Measurements from ENCODE around the gene KRTAP9-7. TPM values are rescaled to one million over a fixed set of nuclear protein-coding genes. Genes with fewer than 3 reads are reported as not detected.
A peak's percentile ranks its signal among the peaks of the same experiment; 100 is the strongest.

Gene KRTAP9-7
- total RNA-seq, 2 donors from 2014 or later: not detected

DNA sequence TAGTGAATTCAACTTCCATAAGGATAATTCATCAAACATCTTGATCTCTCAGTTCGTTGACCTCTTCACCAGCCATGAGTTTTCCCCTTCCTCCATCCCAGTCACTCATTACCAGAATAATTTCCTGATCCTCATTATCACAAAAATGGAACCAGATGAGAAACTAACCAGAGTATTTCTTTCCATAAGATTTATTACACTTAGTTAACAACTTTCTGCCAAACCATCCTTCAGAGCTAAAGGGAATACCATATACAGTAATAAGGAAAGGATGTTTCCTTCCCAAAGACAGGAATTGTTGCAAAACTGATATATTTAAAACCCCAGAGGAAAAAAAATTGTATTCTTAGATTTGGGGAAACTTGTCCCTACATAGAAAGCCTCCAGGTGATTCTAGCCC is 18.5 kb downstream of the KRTAP9-7 start:
- DNase-seq (no peak), ATAC-seq (replicated peaks in 1 of 2) (no peak)
- Mint-ChIP-seq H3K27me3 (ENCODE audit: low read depth) (no peaks in the 10 kb centered on the region), H3K4me1 (ENCODE audit: low read depth) (no peaks in the 10 kb centered on the region), H3K4me3 (no peak overlapping the region), H3K27ac (no peak overlapping the region), H3K36me3 (ENCODE audit: insufficient read depth in 2 of 2) (no peaks in the 10 kb centered on the region), H3K9me3 (no peaks in the 10 kb centered on the region)

GRCh38 chr17:41296846-41297245 is 21.3 kb downstream of the KRTAP9-7 start:
- no peaks in the 10 kb centered on the region for H3K9me3 Mint-ChIP-seq
- H3K4me3 Mint-ChIP-seq: no peak overlapping the region
- H3K27me3 Mint-ChIP-seq (ENCODE audit: low read depth): no peaks in the 10 kb centered on the region
- H3K4me1 Mint-ChIP-seq (ENCODE audit: low read depth): no peaks in the 10 kb centered on the region
- no peak for ATAC-seq (replicated peaks in 1 of 2)
- no peak overlapping the region for H3K27ac Mint-ChIP-seq
- no peak for DNase-seq
- no peaks in the 10 kb centered on the region for H3K36me3 Mint-ChIP-seq (ENCODE audit: insufficient read depth in 2 of 2)

DNA sequence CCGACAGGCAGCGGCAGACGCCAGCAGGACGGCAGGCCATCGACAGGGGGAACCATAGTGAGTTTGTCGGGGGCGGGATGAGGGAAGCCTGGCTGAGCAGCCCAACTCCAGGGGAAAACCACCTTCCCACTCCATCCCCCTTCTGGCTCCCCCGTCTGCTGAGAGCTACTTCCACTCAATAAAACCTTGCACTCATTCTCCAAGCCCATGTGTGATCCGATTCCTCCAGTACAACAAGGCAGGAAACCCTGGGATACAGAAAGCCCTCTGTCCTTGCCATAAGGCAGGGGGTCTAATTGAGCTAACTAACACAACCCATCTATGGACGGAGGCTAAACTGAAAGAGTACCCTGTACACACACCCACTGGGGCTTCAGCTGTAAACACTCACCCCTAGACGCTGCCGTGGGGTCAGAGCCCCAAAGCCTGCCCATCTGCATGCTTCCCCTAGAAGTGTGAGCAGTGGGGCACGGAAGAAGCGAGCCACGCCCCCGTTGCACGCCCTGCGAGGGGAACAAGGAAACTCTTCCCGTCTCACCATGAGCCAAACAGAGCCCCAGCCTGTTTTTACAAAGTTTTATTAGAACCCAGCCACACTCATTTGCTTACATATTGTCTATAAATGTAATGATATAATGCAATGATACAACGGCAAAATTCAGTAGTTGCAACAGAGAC is 23.1 kb downstream of the KRTAP9-7 start:
- Mint-ChIP-seq H3K27me3 (ENCODE audit: low read depth) (no peaks in the 10 kb centered on the region), H3K36me3 (ENCODE audit: insufficient read depth in 2 of 2) (no peaks in the 10 kb centered on the region), H3K27ac (no peak overlapping the region), H3K4me3 (no peak overlapping the region), H3K4me1 (ENCODE audit: low read depth) (no peaks in the 10 kb centered on the region), H3K9me3 (no peaks in the 10 kb centered on the region)
- ATAC-seq (replicated peaks in 1 of 2) (no peak), DNase-seq (no peak)

DNA sequence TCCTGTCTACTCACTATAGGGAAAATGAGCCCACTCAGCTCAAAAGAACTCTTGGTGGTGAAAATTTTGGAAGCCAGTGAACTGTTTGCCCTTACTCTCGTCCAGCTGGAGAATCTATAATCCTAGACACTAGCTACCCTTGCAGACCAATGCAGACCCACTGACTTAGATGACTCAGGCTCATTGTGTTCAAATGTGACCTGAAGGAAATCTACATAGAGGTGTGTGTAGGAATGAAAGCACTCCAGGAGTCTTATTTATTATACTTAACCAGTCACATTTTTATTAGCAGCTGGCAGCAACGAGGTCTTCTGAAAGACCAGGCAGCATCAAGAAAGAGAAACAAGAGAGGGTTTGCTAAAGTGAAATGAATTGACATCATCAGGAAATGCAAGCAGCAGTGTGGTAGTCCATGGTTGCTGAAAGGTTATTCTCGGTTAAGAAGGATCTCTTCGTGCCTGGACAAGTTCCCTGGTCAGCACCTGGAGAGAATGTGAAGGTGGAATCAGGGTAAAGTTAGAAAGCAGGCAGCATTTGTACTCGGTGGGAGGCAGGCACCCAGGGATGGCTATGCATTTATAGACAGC is 25.8 kb downstream of the KRTAP9-7 start:
- Mint-ChIP-seq H3K4me1 (ENCODE audit: low read depth) (no peaks in the 10 kb centered on the region), H3K27me3 (ENCODE audit: low read depth) (no peaks in the 10 kb centered on the region)

GRCh38 chr17:41301916-41302901 is 26.7 kb downstream of the KRTAP9-7 start, which contains the start of gene KRTAP29-1:
Gene KRTAP29-1 (minus strand): TSS chr17:41302851. CDS start chr17:41302851, 0 bp downstream.
- Mint-ChIP-seq H3K4me3 (no peak within 1 kb of the TSS), H3K27me3 (ENCODE audit: low read depth) (no peaks in the 10 kb centered on the region), H3K36me3 (ENCODE audit: insufficient read depth in 2 of 2) (no peaks in the 10 kb centered on the region), H3K9me3 (no peaks in the 10 kb centered on the region), H3K27ac (no peak within 1 kb of the TSS), H3K4me1 (ENCODE audit: low read depth) (peaks cover 8% of the 10 kb centered on the region)
- ATAC-seq (replicated peaks in 1 of 2) (no peak), DNase-seq (no peak)

More for the DNA sequence above, 25.8 kb downstream of the KRTAP9-7 start:
- Mint-ChIP-seq H3K27ac (no peak overlapping the region), H3K36me3 (ENCODE audit: insufficient read depth in 2 of 2) (no peaks in the 10 kb centered on the region), H3K4me3 (no peak overlapping the region), H3K9me3 (no peaks in the 10 kb centered on the region)
- no peak for ATAC-seq (replicated peaks in 1 of 2)
- DNase-seq: no peak

GRCh38 chr17:41302981-41303380 is 27.5 kb downstream of the KRTAP9-7 start:
- ATAC-seq (replicated peaks in 1 of 2): no peak
- Mint-ChIP-seq H3K9me3 (no peaks in the 10 kb centered on the region), H3K27ac (no peak overlapping the region), H3K4me1 (ENCODE audit: low read depth) (peaks cover 15% of the 10 kb centered on the region), H3K4me3 (no peak overlapping the region), H3K27me3 (ENCODE audit: low read depth) (no peaks in the 10 kb centered on the region), H3K36me3 (ENCODE audit: insufficient read depth in 2 of 2) (no peaks in the 10 kb centered on the region)
- no peak for DNase-seq

DNA sequence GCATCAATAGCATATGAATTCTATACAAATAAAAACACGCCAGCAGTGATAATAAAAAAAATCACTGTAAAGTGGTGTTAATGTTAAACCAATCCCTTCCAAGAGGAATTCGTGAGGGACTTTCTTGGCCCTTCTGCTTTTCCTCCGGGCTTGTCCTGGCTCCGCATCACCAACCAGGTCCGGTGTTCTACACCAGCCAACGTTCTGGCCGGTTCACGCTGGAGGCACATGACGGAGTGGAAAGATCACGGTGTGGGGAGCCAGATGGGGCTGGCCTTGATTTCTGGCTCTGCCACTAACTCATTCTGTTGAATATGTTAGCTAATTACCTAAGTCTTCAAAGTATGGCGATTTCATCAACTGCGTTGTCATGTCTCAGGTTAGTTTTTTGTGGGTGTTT is 28.6 kb downstream of the KRTAP9-7 start:
- no peaks in the 10 kb centered on the region for H3K27me3 Mint-ChIP-seq (ENCODE audit: low read depth)
- H3K36me3 Mint-ChIP-seq (ENCODE audit: insufficient read depth in 2 of 2): no peaks in the 10 kb centered on the region
- no peaks in the 10 kb centered on the region for H3K9me3 Mint-ChIP-seq
- H3K4me3 Mint-ChIP-seq: no peak overlapping the region
- no peak for ATAC-seq (replicated peaks in 1 of 2)
- no peak overlapping the region for H3K27ac Mint-ChIP-seq
- H3K4me1 Mint-ChIP-seq (ENCODE audit: low read depth): peaks cover 26% of the 10 kb centered on the region
- no peak for DNase-seq

GRCh38 chr17:41307647-41308046 is 32.1 kb downstream of the KRTAP9-7 start:
- peaks cover 42% of the 10 kb centered on the region for H3K4me1 Mint-ChIP-seq (ENCODE audit: low read depth)
- peak overlapping the region; percentile 54 for H3K27ac Mint-ChIP-seq

GRCh38 chr17:41308251-41308917 is 32.9 kb downstream of the KRTAP9-7 start:
- peak overlapping the region; percentile 79 for H3K27ac Mint-ChIP-seq
- H3K4me1 Mint-ChIP-seq (ENCODE audit: low read depth): peaks cover 42% of the 10 kb centered on the region
- H3K36me3 Mint-ChIP-seq (ENCODE audit: insufficient read depth in 2 of 2): no peaks in the 10 kb centered on the region
- no peaks in the 10 kb centered on the region for H3K9me3 Mint-ChIP-seq
- ATAC-seq (replicated peaks in 1 of 2): peak; percentile 88
- peak; percentile 59 to 63 for DNase-seq
- H3K4me3 Mint-ChIP-seq: peak overlapping the region; percentile 76 to 80
- no peaks in the 10 kb centered on the region for H3K27me3 Mint-ChIP-seq (ENCODE audit: low read depth)

More at GRCh38 chr17:41307647-41308046, 32.1 kb downstream of the KRTAP9-7 start:
- no peak for DNase-seq
- Mint-ChIP-seq H3K27me3 (ENCODE audit: low read depth) (no peaks in the 10 kb centered on the region), H3K9me3 (no peaks in the 10 kb centered on the region), H3K36me3 (ENCODE audit: insufficient read depth in 2 of 2) (no peaks in the 10 kb centered on the region), H3K4me3 (peak overlapping the region; percentile 76 to 80)
- ATAC-seq (replicated peaks in 1 of 2): no peak

- DNase-seq: peak; percentile 38 to 44
- no peaks in the 10 kb centered on the region for H3K9me3 Mint-ChIP-seq
- no peaks in the 10 kb centered on the region for H3K36me3 Mint-ChIP-seq (ENCODE audit: insufficient read depth in 2 of 2)
- H3K4me1 Mint-ChIP-seq (ENCODE audit: low read depth): peaks cover 42% of the 10 kb centered on the region
- H3K27me3 Mint-ChIP-seq (ENCODE audit: low read depth): no peaks in the 10 kb centered on the region
- peak within 1 kb of the TSS; percentile 76 to 80 for H3K4me3 Mint-ChIP-seq
- ATAC-seq (replicated peaks in 1 of 2): peak; percentile 64 to 68
- peak within 1 kb of the TSS; percentile 79 for H3K27ac Mint-ChIP-seq
These were observed 33.4 kb downstream of the KRTAP9-7 start, which contains the start of gene KRTAP16-1 for GRCh38 chr17:41308918-41309359. Gene KRTAP16-1 (minus strand): TSS chr17:41309309. CDS start chr17:41309253, 56 bp downstream.

DNA sequence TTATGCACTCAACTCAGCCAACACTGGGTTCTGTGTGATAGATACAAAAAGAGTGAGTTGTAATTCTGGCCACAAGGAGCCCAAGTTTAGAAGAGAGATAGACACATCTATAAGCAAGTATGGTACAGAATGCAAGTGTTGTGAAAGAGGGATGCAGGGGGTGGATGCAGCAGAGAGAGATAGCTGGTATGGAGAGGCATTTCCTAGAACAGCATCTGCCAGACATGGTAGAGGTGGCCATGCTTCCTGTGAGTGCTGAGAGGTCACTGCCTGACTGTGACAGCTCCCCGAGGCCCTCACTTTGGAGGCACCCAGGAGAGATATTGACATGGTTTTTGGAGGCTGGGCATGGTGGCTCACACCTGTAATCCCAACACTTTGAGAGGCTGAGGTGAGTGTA is 35.6 kb downstream of the KRTAP9-7 start:
- Mint-ChIP-seq H3K36me3 (ENCODE audit: insufficient read depth in 2 of 2) (no peaks in the 10 kb centered on the region), H3K27me3 (ENCODE audit: low read depth) (no peaks in the 10 kb centered on the region), H3K9me3 (no peaks in the 10 kb centered on the region), H3K4me3 (no peak overlapping the region), H3K27ac (no peak overlapping the region), H3K4me1 (ENCODE audit: low read depth) (peaks cover 42% of the 10 kb centered on the region)
- DNase-seq (no peak), ATAC-seq (replicated peaks in 1 of 2) (no peak)

GRCh38 chr17:41315204-41315794 is 39.8 kb downstream of the KRTAP9-7 start, which contains the start of gene KRTAP17-1:
Gene KRTAP17-1 (minus strand): TSS chr17:41315710. CDS start chr17:41315650, 60 bp downstream.
- Mint-ChIP-seq H3K27me3 (ENCODE audit: low read depth) (no peaks in the 10 kb centered on the region), H3K4me3 (no peak within 1 kb of the TSS), H3K4me1 (ENCODE audit: low read depth) (peaks cover 4% of the 10 kb centered on the region), H3K36me3 (ENCODE audit: insufficient read depth in 2 of 2) (peaks cover 7 to 8% of the 10 kb centered on the region in 2 donors), H3K9me3 (peaks cover 5 to 8% of the 10 kb centered on the region in 2 donors), H3K27ac (no peak within 1 kb of the TSS)
- DNase-seq (no peak), ATAC-seq (replicated peaks in 1 of 2) (no peak)

Data from activated T-cell treated with anti-CD3 and anti-CD28 coated beads, Interleukin-2, amount 50 U/mL, for 72 hours (primary cell).